Spinal cord (tissue), 10 donors: ENCODE data around the gene CDH22. TPM values are rescaled to one million over a fixed set of nuclear protein-coding genes. Genes with fewer than 3 reads are reported as not detected.

ENCODE experiments used
- DNase-seq, 6 donors: peaks; one replicate each; pipeline versions ENCODE4 v3.0.0 to v3.0.0-alpha.2; 2013 to 2015; ENCODE audit warnings: low spot score in 6 of 6, low read depth in 4 of 6
- H3K27ac ChIP-seq: one replicate; pipeline ENCODE4 v1.5.1; 2013; ENCODE audit warnings: low read depth, low read length, control low read depth
- H3K27me3 ChIP-seq: one replicate; pipeline ENCODE4 v1.6.1; 2013; ENCODE audit warnings: low read length; ENCODE audit not compliant: control insufficient read depth, insufficient read depth
- H3K36me3 ChIP-seq: one replicate; pipeline ENCODE4 v1.6.1; 2013; ENCODE audit warnings: low read length; ENCODE audit not compliant: control insufficient read depth, insufficient read depth
- H3K4me1 ChIP-seq: one replicate; pipeline ENCODE4 v1.6.1; 2013; ENCODE audit warnings: low read length; ENCODE audit not compliant: control insufficient read depth, insufficient read depth
- H3K4me3 ChIP-seq: one replicate; pipeline ENCODE4 v1.5.1; 2013; ENCODE audit warnings: low read depth, low read length, control low read depth
- H3K9me3 ChIP-seq: one replicate; pipeline ENCODE4 v1.6.1; 2013; ENCODE audit warnings: low read length; ENCODE audit not compliant: control insufficient read depth, insufficient read depth
- WGBS: methylation state at CpG from one replicate; pipeline ENCODE4 v1.1.5; 2013; ENCODE audit warnings: missing lambda C conversion rate; ENCODE audit not compliant: insufficient coverage; 5-methylcytosine and 5-hydroxymethylcytosine counted together
- polyA plus RNA-seq, 2 donors: library from polyadenylated mRNA; unstranded; fragments of 120-200 nt; gene quantifications; one replicate each; pipeline ENCODE4 v1.2.1, GENCODE V29; 2013; ENCODE audit not compliant: insufficient read length in 2 of 2
- total RNA-seq, 2 donors: library from RNA; depleted of rRNA in 1 of 2; stranded (reverse); fragments of 120-200 nt in 1 of 2; fragments of >200 nt in 1 of 2; gene quantifications; one replicate each; pipeline versions ENCODE4 v1.2.3 to v1.2.4, GENCODE V29; 2013 to 2014
- donor health status: healthy.

CDH22 gene
- total and polyA plus RNA-seq, 4 donors, result 1.6 to 13.1 (median 7.5) TPM

GRCh38 chr20:46171909-46172308 is 136.4 kb downstream of the CDH22 start:
- H3K27ac ChIP-seq, result no peak overlapping the region
- peaks cover 20% of the 10 kb centered on the region for H3K4me1 ChIP-seq
- H3K9me3 ChIP-seq, result no peaks in the 10 kb centered on the region
- no peak for DNase-seq
- no peak overlapping the region for H3K4me3 ChIP-seq
- WGBS, result 50% methylated on average over 3 of the region's 5 CpGs
- no peaks in the 10 kb centered on the region for H3K36me3 ChIP-seq
- peaks cover 39% of the 10 kb centered on the region for H3K27me3 ChIP-seq

GRCh38 chr20:46171476-46171875 is 136.8 kb downstream of the CDH22 start:
- Histone ChIP-seq H3K36me3 (no peaks in the 10 kb centered on the region), H3K9me3 (no peaks in the 10 kb centered on the region), H3K27ac (no peak overlapping the region), H3K4me3 (no peak overlapping the region), H3K4me1 (peaks cover 20% of the 10 kb centered on the region), H3K27me3 (peaks cover 36% of the 10 kb centered on the region)
- no peak for DNase-seq
- 90% methylated on average over 2 of the region's 2 CpGs for WGBS

DNA sequence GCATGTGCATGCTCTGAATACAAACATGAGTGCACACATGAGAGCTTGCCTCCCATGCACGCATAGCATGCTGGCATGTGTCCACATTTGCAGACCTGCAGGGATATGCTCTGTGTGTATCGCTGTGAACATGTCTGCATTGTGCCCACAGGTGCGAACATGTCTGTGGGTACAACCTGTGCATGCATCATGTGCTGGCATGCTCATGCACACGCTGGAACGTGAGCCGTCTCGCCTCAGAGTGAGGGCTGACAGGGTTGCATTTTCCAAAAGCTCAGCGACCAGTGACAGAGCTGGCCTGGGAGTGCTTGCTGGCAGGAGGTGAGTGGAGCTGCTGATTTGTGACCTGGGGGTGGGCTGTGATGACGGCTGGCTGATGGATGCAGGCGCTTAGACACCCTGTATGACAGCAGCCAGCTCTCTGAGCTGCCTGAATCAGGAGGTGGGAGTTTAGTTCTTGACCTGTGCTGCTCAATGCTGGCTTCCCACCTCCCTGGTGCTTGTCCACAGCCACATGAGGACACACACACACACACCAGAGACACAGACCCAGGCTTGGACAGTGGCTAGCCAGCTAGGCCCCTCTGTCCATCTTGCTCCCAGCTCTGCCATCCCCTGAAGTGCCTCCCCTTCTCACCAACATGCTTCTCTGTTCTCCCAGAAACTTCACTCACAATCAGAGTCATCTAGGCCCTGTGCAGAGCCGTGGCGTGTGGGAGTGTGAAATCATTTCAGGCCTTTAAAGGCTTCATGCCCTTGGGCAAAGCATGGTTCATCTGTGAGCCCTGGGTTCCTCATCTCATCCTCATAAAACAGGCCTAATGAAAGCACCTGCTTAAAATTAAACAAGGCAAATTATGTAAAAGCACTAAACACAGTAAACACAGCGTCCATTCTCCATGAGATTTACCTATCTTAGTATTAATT is 138.8 kb downstream of the CDH22 start:
- 62% methylated on average over 10 of the region's 13 CpGs for WGBS
- Histone ChIP-seq H3K27me3 (peaks cover 21% of the 10 kb centered on the region), H3K36me3 (no peaks in the 10 kb centered on the region), H3K27ac (no peak overlapping the region), H3K4me3 (no peak overlapping the region), H3K9me3 (no peaks in the 10 kb centered on the region), H3K4me1 (peaks cover 16% of the 10 kb centered on the region)
- DNase-seq, result peak in 1 of 6 donors; percentile 62

GRCh38 chr20:46168438-46168837 is 139.9 kb downstream of the CDH22 start:
- Histone ChIP-seq H3K9me3 (no peaks in the 10 kb centered on the region), H3K27ac (no peak overlapping the region), H3K4me3 (no peak overlapping the region), H3K36me3 (no peaks in the 10 kb centered on the region), H3K27me3 (peaks cover 10% of the 10 kb centered on the region), H3K4me1 (peaks cover 16% of the 10 kb centered on the region)
- peak in 1 of 6 donors; percentile 70 for DNase-seq
- WGBS, result 55% methylated on average over 7 of the region's 8 CpGs

- Histone ChIP-seq H3K9me3 (no peaks in the 10 kb centered on the region), H3K36me3 (no peaks in the 10 kb centered on the region), H3K27me3 (peaks cover 2% of the 10 kb centered on the region), H3K4me1 (peaks cover 16% of the 10 kb centered on the region), H3K4me3 (no peak overlapping the region), H3K27ac (no peak overlapping the region)
- DNase-seq, result no peak
These were observed 141.2 kb downstream of the CDH22 start for GRCh38 chr20:46167080-46167479.

GRCh38 chr20:46164254-46164653 is 144.0 kb downstream of the CDH22 start:
- no peaks in the 10 kb centered on the region for H3K36me3 ChIP-seq
- peak in 2 of 6 donors; percentile 60 to 71 for DNase-seq
- H3K4me3 ChIP-seq, result no peak overlapping the region
- no peaks in the 10 kb centered on the region for H3K9me3 ChIP-seq
- WGBS, result 47% methylated on average over 7 of the region's 7 CpGs
- no peak overlapping the region for H3K27ac ChIP-seq
- H3K27me3 ChIP-seq, result no peaks in the 10 kb centered on the region
- H3K4me1 ChIP-seq, result peaks cover 10% of the 10 kb centered on the region

- Histone ChIP-seq H3K27me3 (peaks cover 3% of the 10 kb centered on the region), H3K4me1 (peaks cover 13% of the 10 kb centered on the region), H3K36me3 (no peaks in the 10 kb centered on the region), H3K4me3 (no peak overlapping the region), H3K27ac (no peak overlapping the region), H3K9me3 (no peaks in the 10 kb centered on the region)
- 67% methylated on average over 1 of the region's 1 CpG for WGBS
- no peak for DNase-seq
These were observed 146.4 kb downstream of the CDH22 start for GRCh38 chr20:46161921-46162320.

DNA sequence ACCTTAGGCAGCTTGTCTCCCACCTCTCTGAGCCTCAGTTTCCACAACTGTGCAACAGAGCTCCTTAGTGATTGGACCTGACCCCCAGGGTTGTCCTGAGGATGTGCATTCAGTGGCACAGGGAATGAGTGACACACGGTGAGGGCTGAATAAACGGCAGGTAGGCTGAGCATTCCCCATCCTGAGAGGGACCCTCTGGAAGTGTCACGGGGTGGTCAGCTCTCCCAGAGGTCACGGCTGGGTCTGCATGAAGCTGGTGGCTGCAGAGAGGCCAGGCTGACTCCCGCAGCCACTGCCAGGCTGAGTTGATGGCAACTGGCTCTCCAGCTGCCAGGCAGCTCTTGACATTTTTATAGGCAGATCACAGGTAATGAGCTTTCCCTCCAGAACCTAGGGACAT is 147.6 kb downstream of the CDH22 start:
- no peak for DNase-seq
- peaks cover 3% of the 10 kb centered on the region for H3K27me3 ChIP-seq
- no peak overlapping the region for H3K27ac ChIP-seq
- H3K9me3 ChIP-seq, result no peaks in the 10 kb centered on the region
- 71% methylated on average over 5 of the region's 5 CpGs for WGBS
- H3K4me1 ChIP-seq, result peaks cover 13% of the 10 kb centered on the region
- no peaks in the 10 kb centered on the region for H3K36me3 ChIP-seq
- no peak overlapping the region for H3K4me3 ChIP-seq

GRCh38 chr20:46159101-46159897 is 149.0 kb downstream of the CDH22 start:
- no peaks in the 10 kb centered on the region for H3K36me3 ChIP-seq
- H3K27me3 ChIP-seq, result peaks cover 3% of the 10 kb centered on the region
- no peaks in the 10 kb centered on the region for H3K9me3 ChIP-seq
- no peak for DNase-seq
- no peak overlapping the region for H3K27ac ChIP-seq
- 70% methylated on average over 4 of the region's 7 CpGs for WGBS
- peaks cover 13% of the 10 kb centered on the region for H3K4me1 ChIP-seq
- H3K4me3 ChIP-seq, result no peak overlapping the region
